ENCODE results near the gene CABLES2. TPM values are rescaled to one million over a fixed set of nuclear protein-coding genes. Genes with fewer than 3 reads are reported as not detected.

CABLES2 gene
- total and polyA plus RNA-seq, 2 of the 4 experiments (the other 2 are of a cell fraction), result 1.4 to 5.1 TPM

DNA sequence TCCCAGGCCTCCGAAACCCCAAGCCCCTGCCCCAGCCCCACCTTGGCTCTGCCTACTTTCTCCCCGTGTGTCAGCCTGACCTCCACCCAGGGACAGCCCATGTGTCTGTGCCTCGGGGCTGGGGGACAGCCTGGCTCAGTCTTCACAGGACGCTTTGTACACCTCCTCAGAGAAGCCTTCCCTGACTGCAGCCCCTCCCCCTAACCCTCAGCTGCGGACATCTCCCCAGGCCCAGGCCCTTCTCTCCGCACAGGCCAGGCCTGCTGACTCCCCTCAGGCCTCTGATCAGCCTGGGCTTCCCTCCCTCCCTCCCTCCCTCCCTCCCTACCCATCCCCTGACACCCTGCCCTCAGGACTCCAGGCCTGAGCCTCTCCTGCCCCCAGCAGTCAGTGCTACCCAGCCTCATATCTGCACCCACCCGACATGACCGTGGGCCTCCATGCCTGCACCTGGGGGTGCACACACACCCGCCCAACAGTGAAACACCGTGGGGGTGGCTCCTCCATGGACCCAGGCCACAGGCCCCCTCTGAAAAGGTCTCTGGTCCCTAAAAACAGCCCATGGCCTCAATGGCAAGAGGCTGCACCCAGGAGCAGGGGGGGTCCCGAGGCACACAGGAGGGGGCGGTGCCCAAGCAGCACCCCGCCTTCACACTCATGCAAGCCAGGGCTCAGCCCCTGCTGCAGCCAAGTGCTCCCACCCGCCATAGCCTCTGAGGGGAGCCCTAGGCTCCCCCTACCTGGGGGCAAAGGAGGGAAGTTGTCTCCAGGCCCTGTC is 52.9 kb downstream of the CABLES2 start:
- Histone ChIP-seq H3K27ac (ENCODE audit: insufficient read depth, low read length) (no peak overlapping the region), H3K4ac (ENCODE audit: low read depth, low read length) (no peak overlapping the region), H3K4me1 (ENCODE audit: control insufficient read depth, insufficient read depth, low read length) (peaks cover 26% of the 10 kb centered on the region), H2BK20ac (ENCODE audit: low read depth, low read length) (no peak overlapping the region), H3K36me3 (ENCODE audit: control insufficient read depth, insufficient read depth, low read length) (peaks cover 9% of the 10 kb centered on the region; the same call in 1 of the 2 replicates), H4K20me1 (ENCODE audit: insufficient read depth, low read length) (no peaks in the 10 kb centered on the region; the same call in 1 of the 2 replicates), H3K18ac (ENCODE audit: low read depth, low read length) (no peak overlapping the region), H3K56ac (ENCODE audit: extremely low read depth, insufficient read depth, low read length) (no peak overlapping the region), H2AK5ac (ENCODE audit: low read depth, low read length) (no peak overlapping the region), H3K23ac (ENCODE audit: low read depth, low read length) (no peak overlapping the region), H2AK9ac (replicated peaks; ENCODE audit: low read depth, low read length, poor library complexity) (no peak overlapping the region), H3K79me1 (ENCODE audit: low read depth in 1 of 2, low read length in 2 of 2) (no peaks in the 10 kb centered on the region), H3K27me3 (ENCODE audit: control insufficient read depth, insufficient read depth, low read length) (no peaks in the 10 kb centered on the region), H3K9me1 (ENCODE audit: insufficient read depth, low read length) (no peaks in the 10 kb centered on the region), H4K5ac (ENCODE audit: low read depth, low read length) (no peak overlapping the region), H3K9me3 (ENCODE audit: control insufficient read depth, insufficient read depth, low read length) (no peaks in the 10 kb centered on the region), H3K9ac (ENCODE audit: low read depth, low read length) (no peak overlapping the region), H4K8ac (ENCODE audit: low read depth in 2 of 2, low read length in 2 of 2) (no peak overlapping the region), H3K4me3 (ENCODE audit: insufficient read depth, low read depth, low read length) (no peak overlapping the region), H2BK5ac (ENCODE audit: low read depth, low read length, poor library complexity, severe bottlenecking) (no peak overlapping the region), H3K14ac (replicated peaks; ENCODE audit: low read depth, low read length) (no peak overlapping the region), H2BK15ac (ENCODE audit: low read depth, low read length) (no peak overlapping the region), H2BK120ac (ENCODE audit: low read depth, low read length) (no peak overlapping the region), H2AFZ (replicated peaks; ENCODE audit: low read length, poor library complexity) (no peak overlapping the region), H3K4me2 (ENCODE audit: low read depth, low read length) (no peak overlapping the region), H4K91ac (ENCODE audit: insufficient read depth, low read depth, low read length) (no peak overlapping the region)
- dilution Hi-C loops (cut with HindIII; ENCODE audit: low sequenced_read_pairs, unreplicated experiment), result no loop called here
- DNase-seq, result no peak
- ChIA-PET POLR2A (ENCODE audit: unreplicated experiment) (no interaction called here), CTCF (no interaction called here)
- intact Hi-C loops (cut with micrococcal nuclease), result no loop called here
- WGBS, 2 experiments (ENCODE audit: extremely low coverage in 2 of 2, insufficient read length in 1 of 2), result 85% methylated on average over 4 of the region's 14 CpGs; no CpG with 5 or more reads in 1 of the 2 experiments
- in situ Hi-C loops (cut with MboI; ENCODE audit: low sequenced_read_pairs), result no loop called here
- TF ChIP-seq, protein P1, sequence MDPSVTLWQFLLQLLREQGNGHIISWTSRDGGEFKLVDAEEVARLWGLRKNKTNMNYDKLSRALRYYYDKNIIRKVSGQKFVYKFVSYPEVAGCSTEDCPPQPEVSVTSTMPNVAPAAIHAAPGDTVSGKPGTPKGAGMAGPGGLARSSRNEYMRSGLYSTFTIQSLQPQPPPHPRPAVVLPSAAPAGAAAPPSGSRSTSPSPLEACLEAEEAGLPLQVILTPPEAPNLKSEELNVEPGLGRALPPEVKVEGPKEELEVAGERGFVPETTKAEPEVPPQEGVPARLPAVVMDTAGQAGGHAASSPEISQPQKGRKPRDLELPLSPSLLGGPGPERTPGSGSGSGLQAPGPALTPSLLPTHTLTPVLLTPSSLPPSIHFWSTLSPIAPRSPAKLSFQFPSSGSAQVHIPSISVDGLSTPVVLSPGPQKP (IDR thresholded peaks at IDR 0.05; ENCODE audit: borderline replicate concordance, low read depth, low read length), result no peak
- TF ChIP-seq MAZ (IDR thresholded peaks at IDR 0.05; ENCODE audit: borderline replicate concordance, low read depth, low read length), result no peak
- no TSS peak for BruUV-seq (replicated peaks)
- ATAC-seq (ENCODE audit: low read depth), result no peak

All from IMR-90 (cell line).